ENCODE data around the gene METAP2.

DNA sequence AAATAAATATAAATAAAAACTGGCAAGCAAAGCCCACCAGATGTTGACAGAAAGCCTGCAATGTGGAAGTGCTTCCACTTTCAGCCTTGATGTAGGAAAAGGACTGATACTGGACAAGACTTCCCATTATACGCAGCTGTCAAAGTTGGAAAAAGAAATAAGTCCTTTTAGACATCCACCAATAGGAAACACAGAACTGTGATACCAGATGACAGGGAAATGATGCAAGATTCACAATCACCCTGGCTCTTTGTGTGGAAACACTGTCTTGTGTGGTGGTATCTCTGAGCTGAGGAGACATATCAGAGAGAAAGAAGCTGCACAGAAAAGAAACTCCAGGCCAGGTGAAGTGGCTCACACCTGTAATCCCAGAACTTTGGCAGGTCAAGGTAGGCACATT is 13.8 kb upstream of the METAP2 start:
- TF ChIP-seq GABPA (IDR thresholded peaks at IDR 0.05; ENCODE audit: borderline replicate concordance, insufficient read depth, low read length) (no peak), EP300 (IDR thresholded peaks at IDR 0.05; ENCODE audit: borderline replicate concordance in 1 of 2, low read depth in 2 of 2, low read length in 2 of 2) (no peak)

All from H1 (cell line).